Stimulated activated CD8-positive, alpha-beta memory T cell treated with anti-CD3 and anti-CD28 coated beads, Interleukin-12 subunit alpha, Interleukin-12 subunit beta, amount 100 ng/mL, for 4 hours (primary cell): ENCODE data around the gene MALAT1.

ENCODE experiments used
- DNase-seq: peaks from one replicate; pipeline ENCODE4 v3.0.0-alpha.2; 2020; ENCODE audit warnings: low read depth

The MALAT1 gene

GRCh38 chr11:65540290-65541092 is 41.6 kb downstream of the MALAT1 start:
- peak; percentile 75 for DNase-seq

GRCh38 chr11:65541093-65541982 is 42.5 kb downstream of the MALAT1 start:
- DNase-seq, result no peak

GRCh38 chr11:65542738-65543390 is 44.0 kb downstream of the MALAT1 start:
- no peak for DNase-seq

GRCh38 chr11:65545853-65546216 is 47.0 kb downstream of the MALAT1 start:
- DNase-seq, result no peak

GRCh38 chr11:65546217-65546958 is 47.5 kb downstream of the MALAT1 start:
- peak; percentile 98 for DNase-seq

- no peak for DNase-seq
Measured at GRCh38 chr11:65547446-65548125, 48.7 kb downstream of the MALAT1 start.

- DNase-seq, result no peak
Measured at GRCh38 chr11:65548395-65548794, 49.5 kb downstream of the MALAT1 start.

- no peak for DNase-seq
Measured at GRCh38 chr11:65549096-65549495, 50.3 kb downstream of the MALAT1 start.

- no peak for DNase-seq
Measured at GRCh38 chr11:65551572-65552387, 52.9 kb downstream of the MALAT1 start.

- DNase-seq, result no peak
Measured at GRCh38 chr11:65552388-65552951, 53.6 kb downstream of the MALAT1 start.

- no peak for DNase-seq
Measured at GRCh38 chr11:65553301-65554001, 54.6 kb downstream of the MALAT1 start.

GRCh38 chr11:65554057-65554818 is 55.4 kb downstream of the MALAT1 start:
- no peak for DNase-seq

- no peak for DNase-seq
Measured at GRCh38 chr11:65554842-65555430, 56.1 kb downstream of the MALAT1 start.

GRCh38 chr11:65555693-65556231 is 56.9 kb downstream of the MALAT1 start:
- DNase-seq, result no peak
